ENCODE measurements around the gene FAM174A. TPM values are rescaled to one million over a fixed set of nuclear protein-coding genes. Genes with fewer than 3 reads are reported as not detected.

FAM174A gene
- total and polyA plus RNA-seq, 2 of the 4 experiments (the other 2 are of a cell fraction), result 2.7 to 10.3 TPM

- no peaks in the 10 kb centered on the region for H3K27me3 ChIP-seq (ENCODE audit: control insufficient read depth, insufficient read depth, low read length)
- H3K23ac ChIP-seq (ENCODE audit: low read depth, low read length), result no peak overlapping the region
- no peak overlapping the region for H2BK15ac ChIP-seq (ENCODE audit: low read depth, low read length)
- no peak overlapping the region for H3K56ac ChIP-seq (ENCODE audit: extremely low read depth, insufficient read depth, low read length)
- H2AFZ ChIP-seq (replicated peaks; ENCODE audit: low read length, poor library complexity), result no peak overlapping the region
- no peak overlapping the region for H2BK20ac ChIP-seq (ENCODE audit: low read depth, low read length)
- H3K9me1 ChIP-seq (ENCODE audit: insufficient read depth, low read length), result no peaks in the 10 kb centered on the region
- CTCF ChIA-PET, result no interaction called here
- no peak overlapping the region for H3K4me2 ChIP-seq (ENCODE audit: low read depth, low read length)
- H3K27ac ChIP-seq (ENCODE audit: insufficient read depth, low read length), result no peak overlapping the region
- no peak overlapping the region for H4K8ac ChIP-seq (ENCODE audit: low read depth in 2 of 2, low read length in 2 of 2)
- no peak overlapping the region for H3K4ac ChIP-seq (ENCODE audit: low read depth, low read length)
- intact Hi-C loops (cut with micrococcal nuclease), result no loop called here
- no peak overlapping the region for H2BK5ac ChIP-seq (ENCODE audit: low read depth, low read length, poor library complexity, severe bottlenecking)
- no peak overlapping the region for H3K18ac ChIP-seq (ENCODE audit: low read depth, low read length)
- no peak overlapping the region for H4K91ac ChIP-seq (ENCODE audit: insufficient read depth, low read depth, low read length)
- dilution Hi-C loops (cut with HindIII; ENCODE audit: low sequenced_read_pairs, unreplicated experiment), result no loop called here
- H4K5ac ChIP-seq (ENCODE audit: low read depth, low read length), result no peak overlapping the region
- ATAC-seq (ENCODE audit: low read depth) (no peak), DNase-seq (no peak)
- WGBS, 2 experiments (ENCODE audit: extremely low coverage in 2 of 2, insufficient read length in 1 of 2), result no CpG with 5 or more reads among the region's 2 CpGs
- no peaks in the 10 kb centered on the region for H3K79me1 ChIP-seq (ENCODE audit: low read depth in 1 of 2, low read length in 2 of 2)
- H3K14ac ChIP-seq (replicated peaks; ENCODE audit: low read depth, low read length), result no peak overlapping the region
- no peak overlapping the region for H3K9ac ChIP-seq (ENCODE audit: low read depth, low read length)
- no peaks in the 10 kb centered on the region for H3K36me3 ChIP-seq (ENCODE audit: control insufficient read depth, insufficient read depth, low read length)
- BruUV-seq (replicated peaks), result no TSS peak
- TF ChIP-seq CEBPB (IDR thresholded peaks at IDR 0.05; ENCODE audit: low read depth, low read length) (no peak), ELK1 (IDR thresholded peaks at IDR 0.05; ENCODE audit: borderline replicate concordance, low read depth, low read length) (no peak), USF2 (IDR thresholded peaks at IDR 0.05; ENCODE audit: low read depth, low read length) (no peak), RAD21 (IDR thresholded peaks at IDR 0.05; ENCODE audit: low read length) (no peak), MAZ (IDR thresholded peaks at IDR 0.05; ENCODE audit: borderline replicate concordance, low read depth, low read length) (no peak), CTCF (conservative IDR thresholded peaks at IDR 0.05; ENCODE audit: low read depth, low read length) (no peak), SMC3 (IDR thresholded peaks at IDR 0.05; ENCODE audit: low read depth, low read length) (no peak)
- H4K20me1 ChIP-seq (ENCODE audit: insufficient read depth, low read length), result no peaks in the 10 kb centered on the region
- H3K4me3 ChIP-seq (ENCODE audit: insufficient read depth, low read depth, low read length), result no peak overlapping the region
- H3K4me1 ChIP-seq (ENCODE audit: control insufficient read depth, insufficient read depth, low read length), result no peaks in the 10 kb centered on the region
- H2AK5ac ChIP-seq (ENCODE audit: low read depth, low read length), result no peak overlapping the region
- no peak overlapping the region for H2BK120ac ChIP-seq (ENCODE audit: low read depth, low read length)
- in situ Hi-C loops (cut with MboI; ENCODE audit: low sequenced_read_pairs), result no loop called here
- H2AK9ac ChIP-seq (replicated peaks; ENCODE audit: low read depth, low read length, poor library complexity), result no peak overlapping the region
- POLR2A ChIA-PET (ENCODE audit: unreplicated experiment), result no interaction called here
- no peaks in the 10 kb centered on the region for H3K9me3 ChIP-seq (ENCODE audit: control insufficient read depth, insufficient read depth, low read length)
These were observed 39.5 kb downstream of the FAM174A start for GRCh38 chr5:100574716-100575115.
